HepG2 (cell line): ENCODE measurements around the gene C3orf70. TPM values are rescaled to one million over a fixed set of nuclear protein-coding genes. Genes with fewer than 3 reads are reported as not detected.

Source experiments
- ATAC-seq: fragments of 200-7000 bp; cut with Tn5 transposase; 3 replicates; pipeline ENCODE4 v1.9.1; 2020; ENCODE audit warnings: mild to moderate bottlenecking, moderate library complexity
- BruUV-seq: library from RNA; stranded (reverse); fragments of 400-500 nt; replicated peaks from 2 replicates; lab custom pipeline; 2021; lab: Mats Ljungman, UMichigan
- CTCF ChIA-PET: fragments of 300-600 bp; formaldehyde crosslinking; extraction: SDS; loops from one replicate; lab custom pipeline; 2021; ENCODE audit warnings: low total read pairs, inconsistent platforms, low intra/inter-chr PET ratio; lab: Yijun Ruan, JAX
- POLR2A ChIA-PET: fragments of 350-600 bp; sonication (Branson Sonifier 250); formaldehyde crosslinking; loops from one replicate; lab custom pipeline; 2020; ENCODE audit warnings: antibody characterized with exemption, inconsistent platforms; lab: Yijun Ruan, JAX
- DNase-seq: peaks from one replicate; pipeline ENCODE4 v3.0.0-alpha.2; 2015; ENCODE audit warnings: low spot score
- FAIRE-seq: peaks from 3 replicates; lab custom pipeline; 2011; peaks lifted over from hg19 to GRCh38; lab: Jason Lieb, UNC
- H2AFZ ChIP-seq: one replicate; pipeline ENCODE4 v1.6.1; 2011; ENCODE audit warnings: low read length, inconsistent platforms
- H3K27ac ChIP-seq: fragments of 300-600 bp; 3 replicates; pipeline ENCODE4 v1.8.0; 2011; ENCODE audit warnings: mixed run types, mild to moderate bottlenecking, mixed read lengths, low read length, inconsistent platforms; ENCODE audit not compliant: insufficient read depth; ENCODE audit errors: extremely low read length
- H3K27me3 ChIP-seq, 2 experiments: fragments of 200-600 bp in 1 of 2; 2 replicates in 1 of 2; 3 replicates in 1 of 2; pipeline versions ENCODE4 v1.6.0 to v1.8.0; 2011; ENCODE audit warnings: low read length in 2 of 2, mild to moderate bottlenecking in 2 of 2, moderate library complexity in 2 of 2, inconsistent platforms in 1 of 2; ENCODE audit not compliant: insufficient read depth in 2 of 2, control insufficient read depth in 1 of 2
- H3K36me3 ChIP-seq, 2 experiments: fragments of 200-600 bp in 1 of 2; replicated peaks in 1 of 2; 2 replicates in 1 of 2; 3 replicates in 1 of 2; pipeline versions ENCODE4 v1.5.1 to v1.8.0; 2011; ENCODE audit warnings: low read length in 2 of 2, inconsistent platforms in 1 of 2; ENCODE audit not compliant: insufficient read depth in 2 of 2, control insufficient read depth in 1 of 2
- H3K4me1 ChIP-seq: 2 replicates; pipeline ENCODE4 v1.5.1; 2012; ENCODE audit warnings: low read length, inconsistent platforms; ENCODE audit not compliant: insufficient read depth
- H3K4me2 ChIP-seq: 2 replicates; pipeline ENCODE4 v1.6.0; 2011; ENCODE audit warnings: low read depth, low read length, inconsistent platforms
- H3K4me3 ChIP-seq, 3 experiments: fragments of 200-600 bp in 1 of 3; sonication (generic), shearing (Covaris generic) in 1 of 3; replicated peaks in 1 of 3; 2 replicates each; pipeline ENCODE4 v1.5.1; 2011 to 2016; ENCODE audit warnings: low read length in 3 of 3, inconsistent platforms in 2 of 3, low read depth in 2 of 3, mild to moderate bottlenecking in 2 of 3, control low read depth in 1 of 3, mixed read lengths in 1 of 3; ENCODE audit not compliant: insufficient read depth in 1 of 3
- H3K79me2 ChIP-seq: one replicate; pipeline ENCODE4 v1.6.1; 2011; ENCODE audit warnings: low read length, inconsistent platforms; ENCODE audit not compliant: insufficient read depth
- H3K9ac ChIP-seq: 2 replicates; pipeline ENCODE4 v1.6.0; 2011; ENCODE audit warnings: mild to moderate bottlenecking, low read depth, low read length, inconsistent platforms; ENCODE audit not compliant: insufficient read depth
- H3K9me3 ChIP-seq: 2 replicates; pipeline ENCODE4 v1.5.1; 2012; ENCODE audit warnings: mild to moderate bottlenecking, low read length
- H4K20me1 ChIP-seq: 2 replicates; pipeline ENCODE4 v1.6.0; 2011; ENCODE audit warnings: inconsistent platforms, mild to moderate bottlenecking, low read length, moderate library complexity; ENCODE audit not compliant: insufficient read depth
- IKZF1 ChIP-seq: fragments of 450-650 bp; IDR thresholded peaks from 2 replicates; pipeline ENCODE4 v1.7.1; 2016
- NKX3-1 ChIP-seq: sonication (generic); formaldehyde crosslinking; IDR thresholded peaks from 2 replicates; pipeline ENCODE4 v1.5.0; 2020; ENCODE audit warnings: missing genetic modification reagents
- REST ChIP-seq, 2 experiments: IDR thresholded peaks; 2 replicates each; pipeline ENCODE4 v1.6.1; 2011 to 2012; ENCODE audit warnings: low read length in 2 of 2, borderline replicate concordance in 1 of 2, low read depth in 1 of 2, mild to moderate bottlenecking in 1 of 2, moderate library complexity in 1 of 2
- TEF ChIP-seq: sonication (generic); formaldehyde crosslinking; IDR thresholded peaks from 2 replicates; pipeline ENCODE4 v1.5.0; 2020; ENCODE audit warnings: missing genetic modification reagents
- ZBED4 ChIP-seq: sonication (generic); formaldehyde crosslinking; IDR thresholded peaks from 2 replicates; pipeline ENCODE4 v1.4.0; 2020; ENCODE audit warnings: missing genetic modification reagents, borderline replicate concordance
- ZFY ChIP-seq: sonication (generic); formaldehyde crosslinking; IDR thresholded peaks from 2 replicates; pipeline ENCODE4 v1.4.0; 2020; ENCODE audit warnings: missing genetic modification reagents
- ZNF296 ChIP-seq: sonication (generic); formaldehyde crosslinking; conservative IDR thresholded peaks from 2 replicates; pipeline ENCODE4 v1.5.0; 2020; ENCODE audit warnings: mild to moderate bottlenecking, missing genetic modification reagents
- ZNF331 ChIP-seq: sonication (generic); formaldehyde crosslinking; IDR thresholded peaks from 2 replicates; pipeline ENCODE4 v1.4.0; 2020; ENCODE audit warnings: missing genetic modification reagents
- ZNF552 ChIP-seq: sonication (generic); formaldehyde crosslinking; IDR thresholded peaks from 2 replicates; pipeline ENCODE4 v1.9.0; 2022; ENCODE audit warnings: missing genetic modification reagents, mild to moderate bottlenecking, borderline replicate concordance
- ZNF597 ChIP-seq: sonication (generic); formaldehyde crosslinking; IDR thresholded peaks from 2 replicates; pipeline ENCODE4 v1.5.0; 2020; ENCODE audit warnings: missing genetic modification reagents
- ZNF629 ChIP-seq: sonication (generic); formaldehyde crosslinking; conservative IDR thresholded peaks from 2 replicates; pipeline ENCODE4 v1.5.0; 2020; ENCODE audit warnings: missing genetic modification reagents
- ZNF678 ChIP-seq: sonication (generic); formaldehyde crosslinking; IDR thresholded peaks from 2 replicates; pipeline ENCODE4 v1.4.0; 2020; ENCODE audit warnings: mild to moderate bottlenecking, missing genetic modification reagents
- ZNF703 ChIP-seq: sonication (generic); formaldehyde crosslinking; IDR thresholded peaks from 2 replicates; pipeline ENCODE4 v1.5.1; 2020; ENCODE audit warnings: missing genetic modification reagents, mild to moderate bottlenecking, moderate library complexity, borderline replicate concordance
- ZNF784 ChIP-seq: sonication (generic); formaldehyde crosslinking; IDR thresholded peaks from 2 replicates; pipeline ENCODE4 v1.5.1; 2020; ENCODE audit warnings: missing genetic modification reagents, mild to moderate bottlenecking, borderline replicate concordance
- WGBS: methylation state at CpG from one replicate; pipeline ENCODE4 v1.1.6; 2017; ENCODE audit warnings: low lambda C conversion rate; 5-methylcytosine and 5-hydroxymethylcytosine counted together
- in situ Hi-C: cut with HindIII; loops from 2 replicates; pipeline ENCODE4 v1.10.0; 2017; ENCODE audit warnings: low pct_unique_long_range_greater_than_20kb; ENCODE audit not compliant: extremely low pct_ligation_motif_present
- intact Hi-C: fragments of 100-400 bp; cut with micrococcal nuclease; formaldehyde crosslinking; loops from one replicate; pipeline ENCODE4 v1.10.0; 2022; ENCODE audit not compliant: unreplicated experiment
- polyA plus RNA-seq, 8 experiments: library from polyadenylated mRNA; depleted of rRNA in 3 of 8; stranded (reverse) in 7 of 8; unstranded in 1 of 8; fragments of >200 nt; fragmentation: Illumina TruSeq in 4 of 8; extraction: Trizol in 4 of 8; gene quantifications; 2 replicates each; pipeline versions ENCODE4 v1.2.1 to v1.2.3, GENCODE V29; 2011 to 2016; ENCODE audit warnings: low read depth in 4 of 8, missing spikeins in 1 of 8, mixed read lengths in 1 of 8; ENCODE audit not compliant: insufficient read depth in 1 of 8
- total RNA-seq, 5 experiments: library from RNA; depleted of rRNA; stranded (reverse); fragments of >200 nt; fragmentation: Illumina TruSeq; extraction: Trizol; gene quantifications; 2 replicates each; pipeline ENCODE4 v1.2.3, GENCODE V29; 2016; ENCODE audit warnings: low read depth in 1 of 5

Gene C3orf70
- total and polyA plus RNA-seq, 2 of the 13 experiments (the other 11 are each of a cell fraction or from before 2014, with no cell fraction given), result 0.79 to 2.4 TPM

- no peak for ATAC-seq
- ChIA-PET POLR2A (no interaction called here), CTCF (no interaction called here)
- in situ Hi-C loops (no loop called here), intact Hi-C loops (no loop called here)
- DNase-seq, result no peak
- no peak for FAIRE-seq
- Histone ChIP-seq H4K20me1 (no peaks in the 10 kb centered on the region), H3K4me1 (no peaks in the 10 kb centered on the region), H3K36me3 (peaks cover 8 to 37% of the 10 kb centered on the region in 2 experiments), H3K79me2 (no peaks in the 10 kb centered on the region), H3K4me2 (no peak overlapping the region), H3K9ac (no peak overlapping the region), H2AFZ (no peak overlapping the region), H3K4me3 (no peak overlapping the region), H3K27me3 (no peaks in the 10 kb centered on the region; a peak in 1 of 5 replicates), H3K9me3 (no peaks in the 10 kb centered on the region), H3K27ac (no peak overlapping the region)
- 100% methylated on average over 5 of the region's 5 CpGs for WGBS
- no TSS peak for BruUV-seq
- TF ChIP-seq REST (IDR thresholded peaks at IDR 0.05; ENCODE audit: borderline replicate concordance in 1 of 2, low read depth in 1 of 2, low read length in 2 of 2) (no peak), ZNF597 (CRISPR knock-in tag) (no peak), ZNF784 (CRISPR knock-in tag) (no peak), NKX3-1 (no peak), ZFY (CRISPR knock-in tag) (no peak), ZBED4 (CRISPR knock-in tag) (no peak), TEF (no peak), ZNF552 (no peak), ZNF678 (CRISPR knock-in tag) (no peak), ZNF331 (CRISPR knock-in tag) (no peak), ZNF629 (no peak), ZNF703 (CRISPR knock-in tag) (no peak), ZNF296 (CRISPR knock-in tag) (no peak), IKZF1 (no peak)
Measured at GRCh38 chr3:185200639-185201038, 47.8 kb upstream of the C3orf70 start.
